HepG2 (cell line): ENCODE results near the gene KCNA3. TPM values are rescaled to one million over a fixed set of nuclear protein-coding genes. Genes with fewer than 3 reads are reported as not detected.
"Not testable (repeated sequence)": the region's sequence is repeated elsewhere in the genome, so short reads cannot be mapped to it uniquely, and the experiment has no call there.

ENCODE experiments used
- ATAC-seq: fragments of 200-7000 bp; cut with Tn5 transposase; 3 replicates; pipeline ENCODE4 v1.9.1; 2020; ENCODE audit warnings: mild to moderate bottlenecking, moderate library complexity
- BruUV-seq: library from RNA; stranded (reverse); fragments of 400-500 nt; replicated peaks from 2 replicates; lab custom pipeline; 2021; lab: Mats Ljungman, UMichigan
- CTCF ChIA-PET: fragments of 300-600 bp; formaldehyde crosslinking; extraction: SDS; loops from one replicate; lab custom pipeline; 2021; ENCODE audit warnings: low total read pairs, inconsistent platforms, low intra/inter-chr PET ratio; lab: Yijun Ruan, JAX
- POLR2A ChIA-PET: fragments of 350-600 bp; sonication (Branson Sonifier 250); formaldehyde crosslinking; loops from one replicate; lab custom pipeline; 2020; ENCODE audit warnings: antibody characterized with exemption, inconsistent platforms; lab: Yijun Ruan, JAX
- DNase-seq: peaks from one replicate; pipeline ENCODE4 v3.0.0-alpha.2; 2015; ENCODE audit warnings: low spot score
- FAIRE-seq: peaks from 3 replicates; lab custom pipeline; 2011; peaks lifted over from hg19 to GRCh38; lab: Jason Lieb, UNC
- H2AFZ ChIP-seq: one replicate; pipeline ENCODE4 v1.6.1; 2011; ENCODE audit warnings: low read length, inconsistent platforms
- H3K27ac ChIP-seq: fragments of 300-600 bp; 3 replicates; pipeline ENCODE4 v1.8.0; 2011; ENCODE audit warnings: mixed run types, mild to moderate bottlenecking, mixed read lengths, low read length, inconsistent platforms; ENCODE audit not compliant: insufficient read depth; ENCODE audit errors: extremely low read length
- H3K27me3 ChIP-seq, 2 experiments: fragments of 200-600 bp in 1 of 2; 2 replicates in 1 of 2; 3 replicates in 1 of 2; pipeline versions ENCODE4 v1.6.0 to v1.8.0; 2011; ENCODE audit warnings: low read length in 2 of 2, mild to moderate bottlenecking in 2 of 2, moderate library complexity in 2 of 2, inconsistent platforms in 1 of 2; ENCODE audit not compliant: insufficient read depth in 2 of 2, control insufficient read depth in 1 of 2
- H3K36me3 ChIP-seq, 2 experiments: fragments of 200-600 bp in 1 of 2; replicated peaks in 1 of 2; 2 replicates in 1 of 2; 3 replicates in 1 of 2; pipeline versions ENCODE4 v1.5.1 to v1.8.0; 2011; ENCODE audit warnings: low read length in 2 of 2, inconsistent platforms in 1 of 2; ENCODE audit not compliant: insufficient read depth in 2 of 2, control insufficient read depth in 1 of 2
- H3K4me1 ChIP-seq: 2 replicates; pipeline ENCODE4 v1.5.1; 2012; ENCODE audit warnings: low read length, inconsistent platforms; ENCODE audit not compliant: insufficient read depth
- H3K4me2 ChIP-seq: 2 replicates; pipeline ENCODE4 v1.6.0; 2011; ENCODE audit warnings: low read depth, low read length, inconsistent platforms
- H3K4me3 ChIP-seq, 3 experiments: fragments of 200-600 bp in 1 of 3; sonication (generic), shearing (Covaris generic) in 1 of 3; replicated peaks in 1 of 3; 2 replicates each; pipeline ENCODE4 v1.5.1; 2011 to 2016; ENCODE audit warnings: low read length in 3 of 3, inconsistent platforms in 2 of 3, low read depth in 2 of 3, mild to moderate bottlenecking in 2 of 3, control low read depth in 1 of 3, mixed read lengths in 1 of 3; ENCODE audit not compliant: insufficient read depth in 1 of 3
- H3K79me2 ChIP-seq: one replicate; pipeline ENCODE4 v1.6.1; 2011; ENCODE audit warnings: low read length, inconsistent platforms; ENCODE audit not compliant: insufficient read depth
- H3K9ac ChIP-seq: 2 replicates; pipeline ENCODE4 v1.6.0; 2011; ENCODE audit warnings: mild to moderate bottlenecking, low read depth, low read length, inconsistent platforms; ENCODE audit not compliant: insufficient read depth
- H3K9me3 ChIP-seq: 2 replicates; pipeline ENCODE4 v1.5.1; 2012; ENCODE audit warnings: mild to moderate bottlenecking, low read length
- H4K20me1 ChIP-seq: 2 replicates; pipeline ENCODE4 v1.6.0; 2011; ENCODE audit warnings: inconsistent platforms, mild to moderate bottlenecking, low read length, moderate library complexity; ENCODE audit not compliant: insufficient read depth
- EZH2 ChIP-seq: conservative IDR thresholded peaks from 2 replicates; pipeline ENCODE4 v1.6.1; 2012; ENCODE audit warnings: mild to moderate bottlenecking, low read depth, low read length, moderate library complexity
- SPEN ChIP-seq: sonication (generic); formaldehyde crosslinking; IDR thresholded peaks from 2 replicates; pipeline ENCODE4 v1.5.1; 2020; ENCODE audit warnings: low read depth, mild to moderate bottlenecking, missing genetic modification reagents
- TAF15 ChIP-seq: fragments of 200-400 bp; formaldehyde crosslinking; IDR thresholded peaks from one replicate; pipeline ENCODE4 v1.6.1; 2018; ENCODE audit warnings: mild to moderate bottlenecking, low read depth, low read length; ENCODE audit not compliant: poor library complexity, severe bottlenecking
- TBX3 ChIP-seq: fragments of 450-650 bp; IDR thresholded peaks from 2 replicates; pipeline ENCODE4 v1.6.1; 2017; ENCODE audit warnings: antibody characterized with exemption, mild to moderate bottlenecking, inconsistent platforms, borderline replicate concordance
- YY1 ChIP-seq: IDR thresholded peaks from 2 replicates; pipeline ENCODE4 v1.6.1; 2011; ENCODE audit warnings: low read length, low read depth, moderate library complexity, mild to moderate bottlenecking; ENCODE audit not compliant: insufficient read depth, insufficient replicate concordance
- ZBTB20 ChIP-seq: sonication (generic); formaldehyde crosslinking; IDR thresholded peaks from 2 replicates; pipeline ENCODE4 v1.8.1; 2023; ENCODE audit warnings: missing genetic modification reagents, low read depth, mild to moderate bottlenecking, borderline replicate concordance
- ZBTB42 ChIP-seq: sonication (generic); formaldehyde crosslinking; IDR thresholded peaks from 2 replicates; pipeline ENCODE4 v1.5.0; 2020; ENCODE audit warnings: mild to moderate bottlenecking, missing genetic modification reagents
- ZBTB46 ChIP-seq: sonication (generic); formaldehyde crosslinking; IDR thresholded peaks from 2 replicates; pipeline ENCODE4 v1.4.0; 2020; ENCODE audit warnings: mild to moderate bottlenecking, missing genetic modification reagents, borderline replicate concordance
- ZIK1 ChIP-seq: sonication (generic); formaldehyde crosslinking; IDR thresholded peaks from 2 replicates; pipeline ENCODE4 v1.5.0; 2020; ENCODE audit warnings: mild to moderate bottlenecking, low read depth, missing genetic modification reagents, borderline replicate concordance
- WGBS: methylation state at CpG from one replicate; pipeline ENCODE4 v1.1.6; 2017; ENCODE audit warnings: low lambda C conversion rate; 5-methylcytosine and 5-hydroxymethylcytosine counted together
- in situ Hi-C: cut with HindIII; loops from 2 replicates; pipeline ENCODE4 v1.10.0; 2017; ENCODE audit warnings: low pct_unique_long_range_greater_than_20kb; ENCODE audit not compliant: extremely low pct_ligation_motif_present
- intact Hi-C: fragments of 100-400 bp; cut with micrococcal nuclease; formaldehyde crosslinking; loops from one replicate; pipeline ENCODE4 v1.10.0; 2022; ENCODE audit not compliant: unreplicated experiment
- polyA plus RNA-seq, 8 experiments: library from polyadenylated mRNA; depleted of rRNA in 3 of 8; stranded (reverse) in 7 of 8; unstranded in 1 of 8; fragments of >200 nt; fragmentation: Illumina TruSeq in 4 of 8; extraction: Trizol in 4 of 8; gene quantifications; 2 replicates each; pipeline versions ENCODE4 v1.2.1 to v1.2.3, GENCODE V29; 2011 to 2016; ENCODE audit warnings: low read depth in 4 of 8, missing spikeins in 1 of 8, mixed read lengths in 1 of 8; ENCODE audit not compliant: insufficient read depth in 1 of 8
- total RNA-seq, 5 experiments: library from RNA; depleted of rRNA; stranded (reverse); fragments of >200 nt; fragmentation: Illumina TruSeq; extraction: Trizol; gene quantifications; 2 replicates each; pipeline ENCODE4 v1.2.3, GENCODE V29; 2016; ENCODE audit warnings: low read depth in 1 of 5
- TF ChIP-seq, protein P1 (sequence below): sonication (generic); formaldehyde crosslinking; IDR thresholded peaks from 2 replicates; pipeline ENCODE4 v1.8.1; 2023; ENCODE audit warnings: mild to moderate bottlenecking, missing genetic modification reagents
- TF ChIP-seq, protein P2 (sequence below): sonication (generic); formaldehyde crosslinking; IDR thresholded peaks from 2 replicates; pipeline ENCODE4 v1.5.0; 2020; ENCODE audit warnings: missing genetic modification reagents
- TF ChIP-seq, protein P3 (sequence below): sonication (generic); formaldehyde crosslinking; IDR thresholded peaks from 2 replicates; pipeline ENCODE4 v1.5.0; 2020; ENCODE audit warnings: missing genetic modification reagents

Gene KCNA3
- total and polyA plus RNA-seq, 2 of the 13 experiments (the other 11 are each of a cell fraction or from before 2014, with no cell fraction given): not detected

DNA sequence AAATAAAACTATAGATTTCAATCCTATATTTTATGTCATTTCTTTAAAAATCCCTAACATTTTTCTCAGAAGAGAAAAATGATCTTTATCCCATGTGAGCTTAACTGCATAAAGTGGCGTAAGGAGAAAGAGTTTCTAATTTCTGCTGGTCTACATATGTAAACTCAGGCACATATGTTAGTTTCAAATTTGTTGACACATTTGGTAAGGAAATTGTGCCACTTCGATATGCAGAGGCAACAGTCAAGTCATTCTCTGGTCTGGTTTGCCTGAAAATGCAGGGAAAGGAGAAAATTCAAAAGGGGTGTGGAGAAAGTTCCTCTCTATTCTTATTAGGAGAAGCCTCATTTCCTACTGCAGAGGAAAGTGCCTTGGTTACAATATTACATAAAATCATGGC lies 11.5 kb downstream of the KCNA3 start (continued):
- TF ChIP-seq, protein P1, sequence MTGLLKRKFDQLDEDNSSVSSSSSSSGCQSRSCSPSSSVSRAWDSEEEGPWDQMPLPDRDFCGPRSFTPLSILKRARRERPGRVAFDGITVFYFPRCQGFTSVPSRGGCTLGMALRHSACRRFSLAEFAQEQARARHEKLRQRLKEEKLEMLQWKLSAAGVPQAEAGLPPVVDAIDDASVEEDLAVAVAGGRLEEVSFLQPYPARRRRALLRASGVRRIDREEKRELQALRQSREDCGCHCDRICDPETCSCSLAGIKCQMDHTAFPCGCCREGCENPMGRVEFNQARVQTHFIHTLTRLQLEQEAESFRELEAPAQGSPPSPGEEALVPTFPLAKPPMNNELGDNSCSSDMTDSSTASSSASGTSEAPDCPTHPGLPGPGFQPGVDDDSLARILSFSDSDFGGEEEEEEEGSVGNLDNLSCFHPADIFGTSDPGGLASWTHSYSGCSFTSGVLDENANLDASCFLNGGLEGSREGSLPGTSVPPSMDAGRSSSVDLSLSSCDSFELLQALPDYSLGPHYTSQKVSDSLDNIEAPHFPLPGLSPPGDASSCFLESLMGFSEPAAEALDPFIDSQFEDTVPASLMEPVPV (CRISPR knock-in tag): no peak
- TF ChIP-seq ZBTB20 (no peak), SPEN (no peak), ZBTB46 (no peak), YY1 (no peak), ZIK1 (no peak), ZBTB42 (no peak), TBX3 (no peak), EZH2 (no peak), TAF15 (no peak)
- TF ChIP-seq, protein P2, sequence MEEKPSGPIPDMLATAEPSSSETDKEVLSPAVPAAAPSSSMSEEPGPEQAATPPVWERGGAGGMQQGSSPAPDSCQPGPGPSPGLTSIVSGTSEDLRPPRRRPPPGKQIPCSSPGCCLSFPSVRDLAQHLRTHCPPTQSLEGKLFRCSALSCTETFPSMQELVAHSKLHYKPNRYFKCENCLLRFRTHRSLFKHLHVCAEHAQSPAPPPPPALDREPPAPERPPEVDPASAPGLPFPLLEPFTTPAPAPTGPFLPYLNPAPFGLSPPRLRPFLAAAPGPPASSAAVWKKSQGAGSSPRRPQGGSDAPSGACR (CRISPR knock-in tag): no peak
- TF ChIP-seq, protein P3, sequence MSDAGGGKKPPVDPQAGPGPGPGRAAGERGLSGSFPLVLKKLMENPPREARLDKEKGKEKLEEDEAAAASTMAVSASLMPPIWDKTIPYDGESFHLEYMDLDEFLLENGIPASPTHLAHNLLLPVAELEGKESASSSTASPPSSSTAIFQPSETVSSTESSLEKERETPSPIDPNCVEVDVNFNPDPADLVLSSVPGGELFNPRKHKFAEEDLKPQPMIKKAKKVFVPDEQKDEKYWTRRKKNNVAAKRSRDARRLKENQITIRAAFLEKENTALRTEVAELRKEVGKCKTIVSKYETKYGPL (CRISPR knock-in tag): no peak

GRCh38 chr1:110659559-110659958 lies 15.2 kb downstream of the KCNA3 start:
- POLR2A ChIA-PET, H3K9me3 ChIP-seq, H3K9ac ChIP-seq, in situ Hi-C loops, H4K20me1 ChIP-seq, CTCF ChIA-PET, H3K79me2 ChIP-seq, H3K4me2 ChIP-seq, FAIRE-seq, intact Hi-C loops, BruUV-seq, ATAC-seq, H3K36me3 ChIP-seq, H2AFZ ChIP-seq, H3K27me3 ChIP-seq, H3K4me1 ChIP-seq, H3K27ac ChIP-seq, DNase-seq, H3K4me3 ChIP-seq: not testable (repeated sequence)
- WGBS: 3% methylated on average over 3 of the region's 3 CpGs
